Transverse colon (tissue), 3 donors: ENCODE measurements around the gene MTMR4.
"Not testable (repeated sequence)": the region's sequence is repeated elsewhere in the genome, so short reads cannot be mapped to it uniquely, and the experiment has no call there.

ENCODE experiments used
- EP300 ChIP-seq: sonication (generic); formaldehyde crosslinking; IDR thresholded peaks from one replicate; pipeline ENCODE4 v1.6.1; 2017; ENCODE audit warnings: antibody characterized with exemption, low read depth
- POLR2A ChIP-seq: fragments of 450-650 bp; IDR thresholded peaks from one replicate; pipeline ENCODE4 v1.6.1; 2016; ENCODE audit warnings: antibody characterized with exemption, mild to moderate bottlenecking, moderate library complexity
- TF ChIP-seq, protein P1 (sequence below), 5 experiments: fragments of 200-600 bp in 3 of 5; fragments of 450-650 bp in 2 of 5; sonication (generic) in 3 of 5; IDR thresholded peaks; 1 replicate in 2 of 5; 2 replicates in 3 of 5; pipeline ENCODE4 v1.5.1; 2016 to 2017; ENCODE audit warnings: antibody characterized with exemption in 5 of 5, inconsistent platforms in 3 of 5, mild to moderate bottlenecking in 2 of 5, moderate library complexity in 1 of 5

DNA sequence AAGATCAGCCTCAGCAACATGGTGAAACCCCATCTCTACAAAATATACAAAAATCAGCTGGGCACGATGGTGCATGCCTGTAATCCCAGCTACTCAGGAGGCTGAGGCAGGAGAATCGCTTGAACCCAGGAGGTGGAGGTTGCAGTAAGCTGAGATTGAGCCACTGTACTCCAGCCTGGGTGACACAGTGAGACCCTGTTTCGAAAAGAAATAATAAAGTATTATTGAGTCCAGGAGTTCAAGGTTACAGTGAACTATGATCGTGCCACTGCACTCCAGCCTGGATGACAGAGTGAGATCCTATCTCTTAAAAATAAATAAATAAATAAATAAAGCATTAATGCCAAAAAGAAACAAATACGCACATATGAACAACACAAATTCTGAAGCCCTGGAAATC is 32.6 kb downstream of the MTMR4 start:
- TF ChIP-seq, protein P1, sequence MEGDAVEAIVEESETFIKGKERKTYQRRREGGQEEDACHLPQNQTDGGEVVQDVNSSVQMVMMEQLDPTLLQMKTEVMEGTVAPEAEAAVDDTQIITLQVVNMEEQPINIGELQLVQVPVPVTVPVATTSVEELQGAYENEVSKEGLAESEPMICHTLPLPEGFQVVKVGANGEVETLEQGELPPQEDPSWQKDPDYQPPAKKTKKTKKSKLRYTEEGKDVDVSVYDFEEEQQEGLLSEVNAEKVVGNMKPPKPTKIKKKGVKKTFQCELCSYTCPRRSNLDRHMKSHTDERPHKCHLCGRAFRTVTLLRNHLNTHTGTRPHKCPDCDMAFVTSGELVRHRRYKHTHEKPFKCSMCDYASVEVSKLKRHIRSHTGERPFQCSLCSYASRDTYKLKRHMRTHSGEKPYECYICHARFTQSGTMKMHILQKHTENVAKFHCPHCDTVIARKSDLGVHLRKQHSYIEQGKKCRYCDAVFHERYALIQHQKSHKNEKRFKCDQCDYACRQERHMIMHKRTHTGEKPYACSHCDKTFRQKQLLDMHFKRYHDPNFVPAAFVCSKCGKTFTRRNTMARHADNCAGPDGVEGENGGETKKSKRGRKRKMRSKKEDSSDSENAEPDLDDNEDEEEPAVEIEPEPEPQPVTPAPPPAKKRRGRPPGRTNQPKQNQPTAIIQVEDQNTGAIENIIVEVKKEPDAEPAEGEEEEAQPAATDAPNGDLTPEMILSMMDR (IDR thresholded peaks at IDR 0.05): not testable (repeated sequence)
- not testable (repeated sequence) for TF ChIP-seq POLR2A, EP300
